MM.1S (cell line): Measurements from ENCODE around the gene MDGA2.
"Not testable (repeated sequence)": the region's sequence is repeated elsewhere in the genome, so short reads cannot be mapped to it uniquely, and the experiment has no call there.

Experiments
- DNase-seq: peaks from one replicate; pipeline ENCODE4 v3.0.0-alpha.2; 2015
- H2AFZ ChIP-seq: fragments of 300-600 bp; sonication (generic); 2 replicates; pipeline ENCODE4 v1.6.0; 2016; ENCODE audit warnings: antibody characterized with exemption, low read length
- H3F3A ChIP-seq: fragments of 300-600 bp; sonication (generic); 2 replicates; pipeline ENCODE4 v1.6.1; 2016; ENCODE audit warnings: mild to moderate bottlenecking, antibody characterized with exemption, low read length, moderate library complexity, mixed read lengths; ENCODE audit not compliant: insufficient read depth
- H3K27ac ChIP-seq: fragments of 300-600 bp; sonication (generic); 2 replicates; pipeline ENCODE4 v1.5.1; 2016; ENCODE audit warnings: mild to moderate bottlenecking, low read length
- H3K27me3 ChIP-seq: fragments of 300-600 bp; sonication (generic); replicated peaks from 2 replicates; pipeline ENCODE4 v1.6.0; 2016; ENCODE audit warnings: low read length; ENCODE audit not compliant: insufficient read depth
- H3K36me3 ChIP-seq: fragments of 300-600 bp; sonication (generic); replicated peaks from 2 replicates; pipeline ENCODE4 v1.6.1; 2016; ENCODE audit warnings: mild to moderate bottlenecking, low read length, mixed read lengths; ENCODE audit not compliant: insufficient read depth
- H3K4me1 ChIP-seq: fragments of 300-600 bp; sonication (generic); 2 replicates; pipeline ENCODE4 v1.6.1; 2016; ENCODE audit warnings: low read length, mixed read lengths
- H3K4me2 ChIP-seq: fragments of 300-600 bp; sonication (generic); 2 replicates; pipeline ENCODE4 v1.6.0; 2016; ENCODE audit warnings: low read depth, low read length
- H3K4me3 ChIP-seq: fragments of 300-600 bp; sonication (generic); 2 replicates; pipeline ENCODE4 v1.5.1; 2016; ENCODE audit warnings: low read length, mixed read lengths
- H3K79me2 ChIP-seq: fragments of 300-600 bp; sonication (generic); 2 replicates; pipeline ENCODE4 v1.6.1; 2016; ENCODE audit warnings: mixed run types, low read length, mixed read lengths
- H3K9ac ChIP-seq: fragments of 300-600 bp; sonication (generic); 2 replicates; pipeline ENCODE4 v1.6.1; 2016; ENCODE audit warnings: low read length, mixed read lengths
- H3K9me2 ChIP-seq: fragments of 300-600 bp; sonication (generic); replicated peaks from 2 replicates; pipeline ENCODE4 v1.6.1; 2016; ENCODE audit warnings: mild to moderate bottlenecking, low read length, mixed read lengths; ENCODE audit not compliant: insufficient read depth
- H3K9me3 ChIP-seq: fragments of 300-600 bp; sonication (generic); replicated peaks from 2 replicates; pipeline ENCODE4 v1.6.1; 2016; ENCODE audit warnings: mild to moderate bottlenecking, low read length, mixed read lengths; ENCODE audit not compliant: insufficient read depth
- H4K20me1 ChIP-seq: fragments of 300-600 bp; sonication (generic); 2 replicates; pipeline ENCODE4 v1.6.1; 2016; ENCODE audit warnings: mild to moderate bottlenecking, low read length, moderate library complexity, mixed read lengths; ENCODE audit not compliant: insufficient read depth
- EZH2 ChIP-seq: fragments of 300-600 bp; sonication (generic); optimal IDR thresholded peaks from 2 replicates; pipeline ENCODE3; 2017; ENCODE audit warnings: low read depth, mild to moderate bottlenecking, antibody characterized with exemption, low read length, mixed read lengths
- EZH2phosphoT487 ChIP-seq: fragments of 300-600 bp; sonication (generic); IDR thresholded peaks from 2 replicates; pipeline ENCODE4 v1.6.1; 2018; ENCODE audit warnings: antibody characterized with exemption, low read length
- TF ChIP-seq, protein P1 (sequence below): fragments of 300-600 bp; sonication (generic); IDR thresholded peaks from 2 replicates; pipeline ENCODE4 v1.5.1; 2016; ENCODE audit warnings: antibody characterized with exemption, low read length, mixed read lengths

The MDGA2 gene

DNA sequence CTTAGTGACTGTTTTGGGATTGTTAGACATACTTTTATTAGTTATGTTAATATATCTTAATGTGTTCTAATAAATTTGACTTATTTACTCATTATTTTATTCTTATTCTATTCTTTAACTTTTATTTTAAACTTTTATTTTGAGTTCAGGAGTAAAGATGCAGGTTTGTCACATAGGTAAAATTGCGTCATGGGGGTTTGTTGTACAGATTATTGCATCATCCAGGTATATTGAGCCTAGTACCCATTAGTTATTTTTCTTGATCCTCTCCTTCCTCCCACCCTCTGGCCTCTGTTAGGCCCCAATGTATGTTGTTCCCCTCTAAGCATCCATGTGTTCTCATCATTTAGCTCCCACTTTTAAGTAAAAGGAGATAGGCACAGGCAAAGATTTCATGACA is 495.5 kb downstream of the MDGA2 start:
- Histone ChIP-seq H3K27me3 (no peaks in the 10 kb centered on the region), H3K4me1 (no peaks in the 10 kb centered on the region), H3K36me3 (no peaks in the 10 kb centered on the region), H3F3A (no peaks in the 10 kb centered on the region), H4K20me1 (no peaks in the 10 kb centered on the region), H2AFZ (no peak overlapping the region), H3K27ac (no peak overlapping the region), H3K4me3 (no peak overlapping the region), H3K4me2 (no peak overlapping the region), H3K9me3 (no peaks in the 10 kb centered on the region), H3K79me2 (no peaks in the 10 kb centered on the region), H3K9me2 (no peaks in the 10 kb centered on the region), H3K9ac (no peak overlapping the region)
- DNase-seq: no peak
- TF ChIP-seq EZH2phosphoT487: no peak
- TF ChIP-seq, protein P1, sequence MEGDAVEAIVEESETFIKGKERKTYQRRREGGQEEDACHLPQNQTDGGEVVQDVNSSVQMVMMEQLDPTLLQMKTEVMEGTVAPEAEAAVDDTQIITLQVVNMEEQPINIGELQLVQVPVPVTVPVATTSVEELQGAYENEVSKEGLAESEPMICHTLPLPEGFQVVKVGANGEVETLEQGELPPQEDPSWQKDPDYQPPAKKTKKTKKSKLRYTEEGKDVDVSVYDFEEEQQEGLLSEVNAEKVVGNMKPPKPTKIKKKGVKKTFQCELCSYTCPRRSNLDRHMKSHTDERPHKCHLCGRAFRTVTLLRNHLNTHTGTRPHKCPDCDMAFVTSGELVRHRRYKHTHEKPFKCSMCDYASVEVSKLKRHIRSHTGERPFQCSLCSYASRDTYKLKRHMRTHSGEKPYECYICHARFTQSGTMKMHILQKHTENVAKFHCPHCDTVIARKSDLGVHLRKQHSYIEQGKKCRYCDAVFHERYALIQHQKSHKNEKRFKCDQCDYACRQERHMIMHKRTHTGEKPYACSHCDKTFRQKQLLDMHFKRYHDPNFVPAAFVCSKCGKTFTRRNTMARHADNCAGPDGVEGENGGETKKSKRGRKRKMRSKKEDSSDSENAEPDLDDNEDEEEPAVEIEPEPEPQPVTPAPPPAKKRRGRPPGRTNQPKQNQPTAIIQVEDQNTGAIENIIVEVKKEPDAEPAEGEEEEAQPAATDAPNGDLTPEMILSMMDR: no peak
- TF ChIP-seq EZH2: no peak

DNA sequence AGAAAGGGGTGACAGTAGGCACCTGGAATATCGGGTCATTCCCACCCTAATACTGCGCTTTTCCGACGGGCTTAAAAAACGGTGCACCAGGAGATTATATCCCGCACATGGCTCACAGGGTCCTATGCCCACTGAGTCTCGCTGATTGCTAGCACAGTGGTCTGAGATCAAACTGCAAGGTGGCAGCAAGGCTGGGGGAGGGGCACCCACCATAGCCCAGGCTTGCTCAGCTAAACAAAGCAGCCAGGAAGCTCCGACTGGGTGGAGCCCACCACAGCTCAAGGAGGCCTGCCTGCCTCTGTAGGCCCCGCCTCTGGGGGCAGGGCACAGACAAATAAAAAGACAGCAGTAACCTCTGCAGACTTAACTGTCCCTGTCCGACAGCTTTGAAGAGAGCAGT is 503.5 kb downstream of the MDGA2 start:
- not testable (repeated sequence) for H3K4me1 ChIP-seq, H3K4me2 ChIP-seq, H3K36me3 ChIP-seq, H3K27me3 ChIP-seq, H2AFZ ChIP-seq, H3K9me3 ChIP-seq, H3F3A ChIP-seq, H3K79me2 ChIP-seq, H3K9ac ChIP-seq, H3K4me3 ChIP-seq, H3K9me2 ChIP-seq, H4K20me1 ChIP-seq, H3K27ac ChIP-seq, DNase-seq

DNA sequence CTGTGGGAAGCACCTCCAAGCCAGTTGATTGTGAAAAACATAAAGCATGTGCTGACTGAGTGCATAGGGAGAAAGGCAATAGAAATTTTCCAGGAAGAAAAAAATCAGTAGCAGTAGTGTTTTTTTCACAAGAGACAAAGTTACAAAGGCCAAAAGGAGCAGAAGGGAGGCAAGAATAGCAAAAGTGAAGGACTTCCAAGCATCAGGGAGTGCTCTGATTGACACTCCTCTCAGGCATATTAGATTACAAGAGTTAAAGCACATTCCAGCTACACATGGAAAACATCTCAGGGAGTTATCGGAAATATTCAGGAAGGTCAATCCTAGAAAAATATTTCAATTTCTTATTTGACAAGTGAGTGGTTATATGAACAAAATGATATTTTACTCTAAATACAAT is 508.0 kb downstream of the MDGA2 start:
- no peaks in the 10 kb centered on the region for H3K9me3 ChIP-seq
- no peaks in the 10 kb centered on the region for H3K27me3 ChIP-seq
- H3K79me2 ChIP-seq: no peaks in the 10 kb centered on the region
- TF ChIP-seq, protein P1: no peak
- TF ChIP-seq EZH2 (no peak), EZH2phosphoT487 (no peak)
- H2AFZ ChIP-seq: no peak overlapping the region
- no peak overlapping the region for H3K4me2 ChIP-seq
- no peaks in the 10 kb centered on the region for H3K36me3 ChIP-seq
- no peak overlapping the region for H3K9ac ChIP-seq
- no peak overlapping the region for H3K27ac ChIP-seq
- no peaks in the 10 kb centered on the region for H3K4me1 ChIP-seq
- H3K9me2 ChIP-seq: no peaks in the 10 kb centered on the region
- no peak overlapping the region for H3K4me3 ChIP-seq
- no peak for DNase-seq
- no peaks in the 10 kb centered on the region for H3F3A ChIP-seq
- no peaks in the 10 kb centered on the region for H4K20me1 ChIP-seq

DNA sequence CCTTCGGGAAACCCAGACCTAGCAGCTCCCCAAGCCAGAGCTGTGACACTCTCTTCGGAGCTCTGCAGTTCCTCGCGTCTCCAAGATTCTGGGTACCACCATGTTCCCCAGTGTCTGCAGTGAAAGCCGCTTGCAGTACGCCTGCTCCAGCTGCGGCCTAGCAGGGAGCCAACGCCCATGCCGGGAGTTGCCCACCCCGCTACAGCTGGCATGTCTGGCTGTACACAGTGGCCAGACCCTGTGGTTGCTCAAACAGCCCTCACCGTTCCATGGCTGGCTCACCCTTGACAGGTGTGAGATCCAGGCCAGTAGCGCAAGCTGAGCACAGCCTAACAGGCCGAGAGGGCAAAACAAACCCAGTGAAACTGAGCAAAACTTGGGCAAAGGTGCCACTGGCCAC is 520.0 kb downstream of the MDGA2 start:
- Histone ChIP-seq H4K20me1 (no peaks in the 10 kb centered on the region), H2AFZ (no peak overlapping the region), H3K4me2 (no peak overlapping the region), H3K27me3 (no peaks in the 10 kb centered on the region), H3K27ac (no peak overlapping the region), H3K9ac (no peak overlapping the region), H3K79me2 (no peaks in the 10 kb centered on the region), H3K4me1 (no peaks in the 10 kb centered on the region), H3K9me3 (no peaks in the 10 kb centered on the region), H3K9me2 (no peaks in the 10 kb centered on the region), H3K36me3 (no peaks in the 10 kb centered on the region), H3K4me3 (no peak overlapping the region), H3F3A (no peaks in the 10 kb centered on the region)
- no peak for TF ChIP-seq EZH2phosphoT487
- TF ChIP-seq, protein P1: no peak
- TF ChIP-seq EZH2: no peak
- DNase-seq: no peak
